ENCODE results near the gene EXOC6. TPM values are rescaled to one million over a fixed set of nuclear protein-coding genes. Genes with fewer than 3 reads are reported as not detected.

Gene EXOC6
- total and polyA plus RNA-seq, 10 of the 15 experiments (the other 5 are each of a cell fraction or from before 2014, with no cell fraction given), result 7.6 to 53.8 (median 13.3) TPM

Small RNA genes within 50 kb of the gene (small RNA-seq; reads per million reads assigned to genes)
- not detected for gene AL392103.1

Other genes with a start within 250 kb of the EXOC6 start
- 10.1 and 14.2 TPM in 2 replicates for gene HHEX, start 158.6 kb upstream of the EXOC6 start, total RNA-seq (2014; rRNA removed)
- 15.1 and 15.4 TPM in 2 replicates for gene HHEX, start 158.6 kb upstream of the EXOC6 start, total RNA-seq (2014; rRNA removed; fragmentation: Illumina TruSeq; extraction: Trizol)
- gene HHEX, start 158.6 kb upstream of the EXOC6 start, total RNA-seq (2021), result 17.8 and 21.6 TPM in 2 replicates
- gene HHEX, start 158.6 kb upstream of the EXOC6 start, polyA plus RNA-seq (2011; rRNA removed), result 3.9 and 4.5 TPM in 2 replicates
- 21.1 and 26.3 TPM in 2 replicates for gene HHEX, start 158.6 kb upstream of the EXOC6 start, polyA plus RNA-seq (2014; fragmentation: Illumina TruSeq; extraction: Trizol)
- 10 to 100 TPM in 1 of 2 experiments, 1 to 10 TPM in 1; 8.6 to 11.9 TPM for gene HHEX, start 158.6 kb upstream of the EXOC6 start, polyA plus RNA-seq (2014; fragmentation: Nextera tagmentation; extraction: Ambion mirVana)
- 17.8 and 18.1 TPM in 2 replicates for gene HHEX, start 158.6 kb upstream of the EXOC6 start, polyA plus RNA-seq (2014; rRNA removed)
- 10 to 100 TPM; 30.9 to 32.8 TPM for gene HHEX, start 158.6 kb upstream of the EXOC6 start, polyA plus RNA-seq (2016; fragmentation: Nextera tagmentation; extraction: Ambion mirVana)
- under 0.01 and 0.05 TPM in 2 replicates for gene CYP26C1, start 212.3 kb downstream of the EXOC6 start, total RNA-seq (2014; rRNA removed)
- not detected in 2 replicates for gene CYP26C1, start 212.3 kb downstream of the EXOC6 start, total RNA-seq (2014; rRNA removed; fragmentation: Illumina TruSeq; extraction: Trizol)
- gene CYP26C1, start 212.3 kb downstream of the EXOC6 start, total RNA-seq (2021), result 0.08 TPM in 1 of 2 replicates, not detected in the other
- gene CYP26C1, start 212.3 kb downstream of the EXOC6 start, polyA plus RNA-seq (2011; rRNA removed), result not detected in 2 replicates
- not detected in 2 replicates for gene CYP26C1, start 212.3 kb downstream of the EXOC6 start, polyA plus RNA-seq (2014; fragmentation: Illumina TruSeq; extraction: Trizol)
- gene CYP26C1, start 212.3 kb downstream of the EXOC6 start, polyA plus RNA-seq (2014; fragmentation: Nextera tagmentation; extraction: Ambion mirVana), result not detected
- gene CYP26C1, start 212.3 kb downstream of the EXOC6 start, polyA plus RNA-seq (2014; rRNA removed), result not detected in 2 replicates
- not detected for gene CYP26C1, start 212.3 kb downstream of the EXOC6 start, polyA plus RNA-seq (2016; fragmentation: Nextera tagmentation; extraction: Ambion mirVana)
- not detected in 2 replicates for gene CYP26A1, start 225.4 kb downstream of the EXOC6 start, total RNA-seq (2014; rRNA removed)
- gene CYP26A1, start 225.4 kb downstream of the EXOC6 start, total RNA-seq (2014; rRNA removed; fragmentation: Illumina TruSeq; extraction: Trizol), result not detected in 2 replicates
- gene CYP26A1, start 225.4 kb downstream of the EXOC6 start, total RNA-seq (2021), result not detected in 2 replicates
- gene CYP26A1, start 225.4 kb downstream of the EXOC6 start, polyA plus RNA-seq (2011; rRNA removed), result not detected in 2 replicates
- not detected in 2 replicates for gene CYP26A1, start 225.4 kb downstream of the EXOC6 start, polyA plus RNA-seq (2014; fragmentation: Illumina TruSeq; extraction: Trizol)
- not detected for gene CYP26A1, start 225.4 kb downstream of the EXOC6 start, polyA plus RNA-seq (2014; fragmentation: Nextera tagmentation; extraction: Ambion mirVana)
- not detected in 2 replicates for gene CYP26A1, start 225.4 kb downstream of the EXOC6 start, polyA plus RNA-seq (2014; rRNA removed)
- gene CYP26A1, start 225.4 kb downstream of the EXOC6 start, polyA plus RNA-seq (2016; fragmentation: Nextera tagmentation; extraction: Ambion mirVana), result not detected